Natural killer cell (primary cell): Measurements from ENCODE around the gene BRMS1L. TPM values are rescaled to one million over a fixed set of nuclear protein-coding genes. Genes with fewer than 3 reads are reported as not detected.
A peak's percentile ranks its signal among the peaks of the same experiment; 100 is the strongest.
"Not testable (repeated sequence)": the region's sequence is repeated elsewhere in the genome, so short reads cannot be mapped to it uniquely, and the experiment has no call there.

Experiments
- ATAC-seq, 3 donors: fragments of 150-1000 bp in 2 of 3; fragments of 200-7000 bp in 1 of 3; cut with Tn5 transposase; 1 replicate in 1 of 3; 2 replicates in 2 of 3; pipeline ENCODE4 v1.10.0; 2021; ENCODE audit warnings: mild to moderate bottlenecking in 2 of 3, moderate library complexity in 2 of 3
- DNase-seq, 2 donors: peaks; one replicate each; pipeline versions ENCODE4 v3.0.0 to v3.0.0-alpha.2; 2013 to 2021; ENCODE audit warnings: mixed read lengths in 1 of 2
- H3K27ac ChIP-seq: one replicate; pipeline ENCODE4 v1.5.1; 2013; ENCODE audit warnings: mild to moderate bottlenecking, low read length
- H3K27me3 ChIP-seq: one replicate; pipeline ENCODE4 v1.6.1; 2013; ENCODE audit warnings: low read length; ENCODE audit not compliant: control insufficient read depth, insufficient read depth
- H3K36me3 ChIP-seq: one replicate; pipeline ENCODE4 v1.6.1; 2013; ENCODE audit warnings: low read length; ENCODE audit not compliant: control insufficient read depth, insufficient read depth
- H3K4me1 ChIP-seq: one replicate; pipeline ENCODE4 v1.6.1; 2013; ENCODE audit warnings: low read length; ENCODE audit not compliant: control insufficient read depth, insufficient read depth
- H3K4me3 ChIP-seq: one replicate; pipeline ENCODE4 v1.5.1; 2013; ENCODE audit warnings: low read length
- H3K9me3 ChIP-seq: one replicate; pipeline ENCODE4 v1.6.1; 2013; ENCODE audit warnings: low read length; ENCODE audit not compliant: control insufficient read depth, insufficient read depth
- H3K27ac Mint-ChIP-seq, 2 donors: one replicate each; pipeline ENCODE4 v1.8.0; 2022; ENCODE audit warnings: mild to moderate bottlenecking in 2 of 2, mixed read lengths in 2 of 2, moderate library complexity in 1 of 2
- H3K27me3 Mint-ChIP-seq, 2 donors: one replicate each; pipeline ENCODE4 v1.8.0; 2022; ENCODE audit warnings: low read depth in 2 of 2, mixed read lengths in 2 of 2
- H3K36me3 Mint-ChIP-seq: one replicate; pipeline ENCODE4 v1.8.0; 2022; ENCODE audit warnings: mixed read lengths
- H3K4me1 Mint-ChIP-seq, 2 donors: one replicate each; pipeline ENCODE4 v1.8.0; 2022; ENCODE audit warnings: mixed read lengths in 2 of 2
- H3K4me3 Mint-ChIP-seq: one replicate; pipeline ENCODE4 v1.8.0; 2022; ENCODE audit warnings: mild to moderate bottlenecking, moderate library complexity, mixed read lengths
- H3K9me3 Mint-ChIP-seq, 2 donors: one replicate each; pipeline ENCODE4 v1.8.0; 2022; ENCODE audit warnings: mixed read lengths in 2 of 2
- WGBS: methylation state at CpG from one replicate; pipeline ENCODE4 v1.1.7; 2013; ENCODE audit warnings: missing lambda C conversion rate; ENCODE audit not compliant: insufficient coverage; 5-methylcytosine and 5-hydroxymethylcytosine counted together
- intact Hi-C: fragments of 100-400 bp; cut with micrococcal nuclease; formaldehyde crosslinking; loops from one replicate; pipeline ENCODE4 v1.14.2; 2022
- total RNA-seq, 4 donors: library from RNA; stranded (reverse); fragments of 120-200 nt in 1 of 4; gene quantifications; one replicate each; pipeline versions ENCODE4 v1.2.3 to v1.2.4, GENCODE V29; 2013 to 2022
- TF ChIP-seq, protein P1 (sequence below): fragments of 200-600 bp; IDR thresholded peaks from one replicate; pipeline ENCODE4 v1.8.0; 2022; ENCODE audit warnings: antibody characterized with exemption

The BRMS1L gene, protein sequence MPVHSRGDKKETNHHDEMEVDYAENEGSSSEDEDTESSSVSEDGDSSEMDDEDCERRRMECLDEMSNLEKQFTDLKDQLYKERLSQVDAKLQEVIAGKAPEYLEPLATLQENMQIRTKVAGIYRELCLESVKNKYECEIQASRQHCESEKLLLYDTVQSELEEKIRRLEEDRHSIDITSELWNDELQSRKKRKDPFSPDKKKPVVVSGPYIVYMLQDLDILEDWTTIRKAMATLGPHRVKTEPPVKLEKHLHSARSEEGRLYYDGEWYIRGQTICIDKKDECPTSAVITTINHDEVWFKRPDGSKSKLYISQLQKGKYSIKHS
- total RNA-seq: 1 to 10 TPM; 5.1 to 9.4 (median 6.3) TPM
- total RNA-seq (2013): 5.2 TPM

DNA sequence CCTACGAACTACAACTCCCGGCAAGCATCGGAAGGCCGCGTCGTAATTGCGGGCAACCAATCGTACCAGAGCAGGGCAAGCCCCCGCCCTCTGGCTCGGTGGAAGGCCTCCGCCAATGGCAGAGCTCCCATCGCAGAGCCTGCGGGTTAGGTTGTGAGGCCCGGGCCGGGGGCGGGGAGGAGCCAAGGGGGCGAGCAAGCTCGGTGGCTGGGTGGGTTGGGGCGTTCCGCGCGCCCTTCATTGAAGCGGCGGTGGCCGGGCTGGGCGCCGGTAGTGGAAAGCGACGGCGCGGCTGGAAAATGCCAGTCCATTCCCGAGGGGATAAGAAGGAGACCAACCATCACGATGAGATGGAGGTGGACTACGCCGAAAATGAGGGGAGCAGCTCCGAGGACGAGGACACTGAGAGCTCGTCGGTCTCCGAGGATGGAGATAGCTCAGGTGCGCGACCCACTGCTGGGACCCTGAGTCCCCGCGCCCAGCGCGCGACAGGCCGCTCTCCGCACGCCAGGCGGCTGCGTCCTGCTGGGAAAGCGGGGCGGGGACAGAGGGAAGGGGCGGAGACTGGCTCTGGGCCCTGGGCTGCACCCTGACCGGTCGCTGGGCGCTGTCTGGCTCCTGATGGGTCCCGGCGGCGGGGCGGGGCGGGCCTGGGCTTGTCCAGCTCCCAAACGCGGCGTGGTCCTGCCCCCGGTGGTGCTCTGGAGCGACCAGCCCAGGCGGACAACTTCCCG, at the start of gene BRMS1L:
TSS of gene BRMS1L (plus strand) at position 121 of the 734 bp plus-strand sequence. CDS start at position 300, 179 bp downstream.
- intact Hi-C loops: loop anchor here (1.0 to 5.0 kb wide), 2 partner anchors 17 to 704 kb away; partner anchors contain the start of genes PPP2R3C, PRORP and RALGAPA1
- Histone ChIP-seq H3K9me3 (no peaks in the 10 kb centered on the region), H3K36me3 (peaks cover under 1% of the 10 kb centered on the region), H3K4me3 (peak within 1 kb of the TSS; percentile 99), H3K27me3 (no peaks in the 10 kb centered on the region), H3K27ac (peak within 1 kb of the TSS; percentile 89), H3K4me1 (peaks cover 7% of the 10 kb centered on the region)
- TF ChIP-seq, protein P1, sequence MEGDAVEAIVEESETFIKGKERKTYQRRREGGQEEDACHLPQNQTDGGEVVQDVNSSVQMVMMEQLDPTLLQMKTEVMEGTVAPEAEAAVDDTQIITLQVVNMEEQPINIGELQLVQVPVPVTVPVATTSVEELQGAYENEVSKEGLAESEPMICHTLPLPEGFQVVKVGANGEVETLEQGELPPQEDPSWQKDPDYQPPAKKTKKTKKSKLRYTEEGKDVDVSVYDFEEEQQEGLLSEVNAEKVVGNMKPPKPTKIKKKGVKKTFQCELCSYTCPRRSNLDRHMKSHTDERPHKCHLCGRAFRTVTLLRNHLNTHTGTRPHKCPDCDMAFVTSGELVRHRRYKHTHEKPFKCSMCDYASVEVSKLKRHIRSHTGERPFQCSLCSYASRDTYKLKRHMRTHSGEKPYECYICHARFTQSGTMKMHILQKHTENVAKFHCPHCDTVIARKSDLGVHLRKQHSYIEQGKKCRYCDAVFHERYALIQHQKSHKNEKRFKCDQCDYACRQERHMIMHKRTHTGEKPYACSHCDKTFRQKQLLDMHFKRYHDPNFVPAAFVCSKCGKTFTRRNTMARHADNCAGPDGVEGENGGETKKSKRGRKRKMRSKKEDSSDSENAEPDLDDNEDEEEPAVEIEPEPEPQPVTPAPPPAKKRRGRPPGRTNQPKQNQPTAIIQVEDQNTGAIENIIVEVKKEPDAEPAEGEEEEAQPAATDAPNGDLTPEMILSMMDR: no peak
- H3K27ac Mint-ChIP-seq: peak within 1 kb of the TSS; percentile 72 to 86
- peaks cover 12 to 21% of the 10 kb centered on the region in 2 donors for H3K4me1 Mint-ChIP-seq
- under 1% methylated on average over 70 of the region's 70 CpGs for WGBS
- H3K27me3 Mint-ChIP-seq: no peaks in the 10 kb centered on the region
- DNase-seq: peak; percentile 91 to 97
- peak; percentile 97 to 100 (median 98) for ATAC-seq
- H3K9me3 Mint-ChIP-seq: no peaks in the 10 kb centered on the region
- H3K36me3 Mint-ChIP-seq: no peaks in the 10 kb centered on the region
- H3K4me3 Mint-ChIP-seq: peak within 1 kb of the TSS; percentile 94

DNA sequence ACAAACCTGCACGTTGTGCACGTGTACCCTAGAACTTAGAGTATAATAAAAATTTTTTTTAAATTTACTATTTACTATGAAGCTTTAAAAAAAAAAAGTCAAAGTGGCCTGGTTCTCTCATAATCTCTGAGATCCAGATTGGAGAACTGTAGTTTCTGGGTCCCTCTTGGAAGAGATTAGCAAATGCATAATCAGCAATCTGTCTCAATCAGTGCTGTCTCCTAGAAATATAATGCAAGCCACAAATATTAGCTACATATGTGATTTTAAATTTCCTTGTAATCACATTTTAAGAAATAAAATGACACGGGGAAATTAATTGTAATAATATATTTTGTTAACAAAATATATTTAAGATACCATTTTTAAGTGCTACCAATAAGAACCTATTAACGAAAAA, 49.3 kb upstream of the BRMS1L start:
- ATAC-seq (no peak), DNase-seq (no peak)
- no peaks in the 10 kb centered on the region for H3K4me1 ChIP-seq
- peaks cover 2 to 10% of the 10 kb centered on the region in 2 donors for H3K9me3 Mint-ChIP-seq
- H3K4me3 ChIP-seq: no peak overlapping the region
- TF ChIP-seq, protein P1: no peak
- peaks cover 0 to 10% of the 10 kb centered on the region in 2 donors for H3K4me1 Mint-ChIP-seq
- no peaks in the 10 kb centered on the region for H3K27me3 ChIP-seq
- H3K27me3 Mint-ChIP-seq: no peaks in the 10 kb centered on the region
- intact Hi-C loops: no loop called here
- H3K9me3 ChIP-seq: peaks cover 7% of the 10 kb centered on the region
- H3K36me3 ChIP-seq: peaks cover 2% of the 10 kb centered on the region
- no peak overlapping the region for H3K27ac ChIP-seq
- WGBS: no CpG with 5 or more reads among the region's 4 CpGs
- H3K36me3 Mint-ChIP-seq: peaks cover 10% of the 10 kb centered on the region
- H3K27ac Mint-ChIP-seq: no peak overlapping the region
- no peak overlapping the region for H3K4me3 Mint-ChIP-seq

DNA sequence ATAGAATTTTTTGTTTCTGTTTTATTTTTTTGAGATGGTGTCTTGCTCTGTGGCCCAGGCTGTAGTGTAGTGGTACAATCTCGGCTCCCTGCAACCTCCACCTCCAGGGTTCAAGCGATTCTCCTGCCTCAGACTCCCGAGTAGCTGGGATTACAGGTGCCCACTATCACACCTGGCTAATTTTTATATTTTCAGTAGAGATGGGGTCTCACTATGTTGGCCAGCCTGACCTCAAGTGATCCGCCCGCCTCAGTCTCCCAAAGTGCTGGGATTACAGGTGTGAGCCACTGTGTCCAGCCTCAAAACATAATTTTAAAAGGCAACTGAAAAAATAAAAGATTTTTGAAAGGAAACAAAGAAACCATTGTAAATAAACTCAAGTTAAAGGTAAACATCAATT, 48.6 kb upstream of the BRMS1L start:
- H3K36me3 Mint-ChIP-seq, H3K9me3 ChIP-seq, H3K4me3 Mint-ChIP-seq, DNase-seq, intact Hi-C loops, H3K4me1 ChIP-seq, H3K27me3 ChIP-seq, H3K4me3 ChIP-seq, H3K27me3 Mint-ChIP-seq, H3K27ac Mint-ChIP-seq, H3K27ac ChIP-seq, H3K36me3 ChIP-seq, ATAC-seq: not testable (repeated sequence)
- 98% methylated on average over 5 of the region's 5 CpGs for WGBS
- peaks cover 0 to 10% of the 10 kb centered on the region in 2 donors for H3K4me1 Mint-ChIP-seq
- peaks cover 2 to 10% of the 10 kb centered on the region in 2 donors for H3K9me3 Mint-ChIP-seq

DNA sequence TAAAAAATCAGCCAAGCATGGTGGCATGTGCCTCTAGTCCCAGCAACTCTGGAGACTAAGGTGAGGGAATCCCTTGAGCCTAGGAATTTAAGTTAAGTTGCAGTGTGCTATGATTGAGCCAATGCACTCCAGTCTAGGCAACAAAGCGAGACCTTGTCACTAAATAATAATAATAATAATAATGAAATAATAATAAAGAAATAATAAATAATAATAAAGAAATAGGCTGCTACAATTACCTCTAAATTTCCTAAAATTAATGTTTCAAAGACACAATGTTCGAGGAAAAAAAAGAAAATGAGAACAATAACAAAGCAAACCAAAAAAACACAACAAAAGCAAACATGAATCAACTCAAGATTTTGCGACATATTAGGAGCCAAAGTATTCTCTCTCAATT, 46.8 kb upstream of the BRMS1L start:
- Histone ChIP-seq H3K9me3 (peaks cover 7% of the 10 kb centered on the region), H3K4me1 (no peaks in the 10 kb centered on the region), H3K36me3 (peaks cover 2% of the 10 kb centered on the region), H3K27me3 (no peaks in the 10 kb centered on the region), H3K4me3 (no peak overlapping the region), H3K27ac (no peak overlapping the region)
- ATAC-seq: no peak
- TF ChIP-seq, protein P1: no peak
- 90% methylated on average over 2 of the region's 3 CpGs for WGBS
- H3K4me3 Mint-ChIP-seq: no peak overlapping the region
- intact Hi-C loops: no loop called here
- peaks cover 8 to 18% of the 10 kb centered on the region in 2 donors for H3K4me1 Mint-ChIP-seq
- H3K27ac Mint-ChIP-seq: no peak overlapping the region
- peaks cover 2 to 10% of the 10 kb centered on the region in 2 donors for H3K9me3 Mint-ChIP-seq
- H3K27me3 Mint-ChIP-seq: no peaks in the 10 kb centered on the region
- peaks cover 10% of the 10 kb centered on the region for H3K36me3 Mint-ChIP-seq
- no peak for DNase-seq
